MM.1S (cell line): Measurements from ENCODE around the gene ZCCHC8.

ENCODE experiments used
- DNase-seq: peaks from one replicate; pipeline ENCODE4 v3.0.0-alpha.2; 2015
- H2AFZ ChIP-seq: fragments of 300-600 bp; sonication (generic); 2 replicates; pipeline ENCODE4 v1.6.0; 2016; ENCODE audit warnings: antibody characterized with exemption, low read length
- H3F3A ChIP-seq: fragments of 300-600 bp; sonication (generic); 2 replicates; pipeline ENCODE4 v1.6.1; 2016; ENCODE audit warnings: mild to moderate bottlenecking, antibody characterized with exemption, low read length, moderate library complexity, mixed read lengths; ENCODE audit not compliant: insufficient read depth
- H3K27ac ChIP-seq: fragments of 300-600 bp; sonication (generic); 2 replicates; pipeline ENCODE4 v1.5.1; 2016; ENCODE audit warnings: mild to moderate bottlenecking, low read length
- H3K27me3 ChIP-seq: fragments of 300-600 bp; sonication (generic); replicated peaks from 2 replicates; pipeline ENCODE4 v1.6.0; 2016; ENCODE audit warnings: low read length; ENCODE audit not compliant: insufficient read depth
- H3K36me3 ChIP-seq: fragments of 300-600 bp; sonication (generic); replicated peaks from 2 replicates; pipeline ENCODE4 v1.6.1; 2016; ENCODE audit warnings: mild to moderate bottlenecking, low read length, mixed read lengths; ENCODE audit not compliant: insufficient read depth
- H3K4me1 ChIP-seq: fragments of 300-600 bp; sonication (generic); 2 replicates; pipeline ENCODE4 v1.6.1; 2016; ENCODE audit warnings: low read length, mixed read lengths
- H3K4me2 ChIP-seq: fragments of 300-600 bp; sonication (generic); 2 replicates; pipeline ENCODE4 v1.6.0; 2016; ENCODE audit warnings: low read depth, low read length
- H3K4me3 ChIP-seq: fragments of 300-600 bp; sonication (generic); 2 replicates; pipeline ENCODE4 v1.5.1; 2016; ENCODE audit warnings: low read length, mixed read lengths
- H3K79me2 ChIP-seq: fragments of 300-600 bp; sonication (generic); 2 replicates; pipeline ENCODE4 v1.6.1; 2016; ENCODE audit warnings: mixed run types, low read length, mixed read lengths
- H3K9ac ChIP-seq: fragments of 300-600 bp; sonication (generic); 2 replicates; pipeline ENCODE4 v1.6.1; 2016; ENCODE audit warnings: low read length, mixed read lengths
- H3K9me2 ChIP-seq: fragments of 300-600 bp; sonication (generic); replicated peaks from 2 replicates; pipeline ENCODE4 v1.6.1; 2016; ENCODE audit warnings: mild to moderate bottlenecking, low read length, mixed read lengths; ENCODE audit not compliant: insufficient read depth
- H3K9me3 ChIP-seq: fragments of 300-600 bp; sonication (generic); replicated peaks from 2 replicates; pipeline ENCODE4 v1.6.1; 2016; ENCODE audit warnings: mild to moderate bottlenecking, low read length, mixed read lengths; ENCODE audit not compliant: insufficient read depth
- H4K20me1 ChIP-seq: fragments of 300-600 bp; sonication (generic); 2 replicates; pipeline ENCODE4 v1.6.1; 2016; ENCODE audit warnings: mild to moderate bottlenecking, low read length, moderate library complexity, mixed read lengths; ENCODE audit not compliant: insufficient read depth
- CTCF ChIP-seq: fragments of 300-600 bp; sonication (generic); IDR thresholded peaks from 2 replicates; pipeline ENCODE4 v1.5.1; 2016; ENCODE audit warnings: antibody characterized with exemption, low read length, mixed read lengths
- EZH2 ChIP-seq: fragments of 300-600 bp; sonication (generic); optimal IDR thresholded peaks from 2 replicates; pipeline ENCODE3; 2017; ENCODE audit warnings: low read depth, mild to moderate bottlenecking, antibody characterized with exemption, low read length, mixed read lengths
- EZH2phosphoT487 ChIP-seq: fragments of 300-600 bp; sonication (generic); IDR thresholded peaks from 2 replicates; pipeline ENCODE4 v1.6.1; 2018; ENCODE audit warnings: antibody characterized with exemption, low read length

ZCCHC8 gene

DNA sequence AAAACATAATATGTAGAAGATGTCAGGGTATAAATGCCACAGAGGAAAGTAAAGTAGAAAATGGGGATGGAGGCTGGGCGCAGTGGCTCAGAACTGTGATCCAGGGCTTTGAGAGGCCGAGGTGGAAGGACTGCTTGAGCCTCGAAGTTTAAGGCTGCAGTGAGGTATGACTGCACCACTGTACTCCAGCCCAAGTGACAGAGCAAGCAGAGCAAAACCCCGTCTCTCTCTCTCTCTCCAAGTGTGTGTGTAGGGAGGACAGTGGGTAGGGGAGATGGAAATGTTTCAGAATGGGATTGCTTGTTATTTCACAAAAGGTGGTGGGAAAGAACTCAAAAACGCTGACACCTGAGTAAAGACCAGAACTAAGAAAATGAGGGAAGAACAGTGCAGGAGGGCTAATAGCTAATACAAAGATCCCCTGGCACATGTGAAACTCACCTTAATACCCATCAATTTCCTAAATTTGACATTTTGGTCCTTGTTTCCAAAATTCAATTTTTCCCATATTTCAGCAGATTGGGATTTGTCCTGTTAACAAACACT lies 5.7 kb upstream of the ZCCHC8 start:
- no peak for TF ChIP-seq EZH2phosphoT487
- no peak for TF ChIP-seq EZH2
- no peak for TF ChIP-seq CTCF
- Histone ChIP-seq H3K27ac (no peak overlapping the region), H3K4me1 (no peaks in the 10 kb centered on the region), H3K27me3 (no peaks in the 10 kb centered on the region), H3K4me3 (no peak overlapping the region), H3K9me3 (no peaks in the 10 kb centered on the region), H3K9ac (no peak overlapping the region), H3K4me2 (no peak overlapping the region), H3F3A (peaks cover 12% of the 10 kb centered on the region; the same call in 1 of the 2 replicates), H3K36me3 (peaks cover 3% of the 10 kb centered on the region; the same call in 1 of the 2 replicates), H3K9me2 (no peaks in the 10 kb centered on the region), H3K79me2 (peaks cover 20% of the 10 kb centered on the region), H4K20me1 (no peaks in the 10 kb centered on the region), H2AFZ (no peak overlapping the region)
- DNase-seq: no peak

GRCh38 chr12:122505419-122506051 lies 4.8 kb upstream of the ZCCHC8 start:
- Histone ChIP-seq H4K20me1 (no peaks in the 10 kb centered on the region), H3K27me3 (no peaks in the 10 kb centered on the region), H2AFZ (no peak overlapping the region), H3K9ac (no peak overlapping the region), H3K79me2 (peaks cover 17% of the 10 kb centered on the region), H3K9me2 (no peaks in the 10 kb centered on the region), H3K27ac (no peak overlapping the region), H3K36me3 (peaks cover 3% of the 10 kb centered on the region; the same call in 1 of the 2 replicates), H3K4me2 (no peak overlapping the region), H3K4me1 (no peaks in the 10 kb centered on the region), H3K9me3 (no peaks in the 10 kb centered on the region), H3F3A (peaks cover 12% of the 10 kb centered on the region; the same call in 1 of the 2 replicates), H3K4me3 (no peak overlapping the region)
- no peak for DNase-seq
- TF ChIP-seq EZH2: no peak
- no peak for TF ChIP-seq EZH2phosphoT487
- no peak for TF ChIP-seq CTCF

DNA sequence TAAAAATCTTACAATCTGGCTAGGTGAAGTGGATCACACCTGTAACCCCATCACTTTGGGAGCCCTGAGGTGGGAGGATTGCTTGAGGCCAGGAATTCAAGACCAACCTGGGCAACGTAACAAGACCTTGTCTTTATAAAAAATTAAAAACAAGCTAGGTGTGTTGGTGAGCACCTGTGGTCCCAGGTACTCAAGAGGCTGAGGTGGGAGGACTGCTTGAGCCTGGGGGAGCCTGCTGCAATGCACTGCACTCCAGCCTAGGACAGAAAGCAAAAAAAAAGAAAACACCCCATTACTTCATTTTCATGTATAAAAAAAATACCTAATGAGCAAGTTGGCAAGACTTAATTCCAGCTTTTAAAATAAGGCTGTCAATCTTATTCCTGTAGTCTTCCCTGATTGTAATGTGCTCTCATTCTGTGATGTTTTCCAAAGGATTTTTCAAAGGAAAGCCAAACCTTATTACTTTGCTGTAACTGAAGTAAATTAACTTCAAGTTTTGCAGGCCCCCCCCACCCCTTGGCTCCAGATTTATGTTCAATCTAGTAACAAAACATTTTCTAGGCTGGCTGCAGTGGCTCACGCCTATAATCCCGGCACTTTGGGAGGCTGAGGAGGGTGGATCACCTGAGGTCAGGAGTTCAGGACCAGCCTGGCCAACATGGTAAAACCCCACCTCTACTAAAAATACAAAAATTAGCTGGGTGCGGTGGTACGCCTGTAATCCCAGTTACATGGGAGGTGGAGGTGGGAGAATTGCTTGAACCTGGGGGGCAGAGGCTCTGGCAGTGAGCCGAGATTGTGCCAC lies 3.3 kb upstream of the ZCCHC8 start:
- DNase-seq: no peak
- Histone ChIP-seq H3K4me3 (no peak overlapping the region), H4K20me1 (no peaks in the 10 kb centered on the region), H2AFZ (no peak overlapping the region), H3K9ac (no peak overlapping the region), H3K36me3 (peaks cover 3% of the 10 kb centered on the region; the same call in 1 of the 2 replicates), H3K4me1 (no peaks in the 10 kb centered on the region), H3K9me2 (no peaks in the 10 kb centered on the region), H3K79me2 (peaks cover 20% of the 10 kb centered on the region), H3F3A (peaks cover 15% of the 10 kb centered on the region; the same call in 1 of the 2 replicates), H3K9me3 (no peaks in the 10 kb centered on the region), H3K27me3 (no peaks in the 10 kb centered on the region), H3K27ac (no peak overlapping the region), H3K4me2 (no peak overlapping the region)
- no peak for TF ChIP-seq CTCF
- no peak for TF ChIP-seq EZH2phosphoT487
- TF ChIP-seq EZH2: no peak
